Bone marrow (tissue), 2 donors: Measurements from ENCODE around the gene NDUFS2.
A peak's percentile ranks its signal among the peaks of the same experiment; 100 is the strongest.

Experiments used
- DNase-seq, 2 donors: peaks; one replicate each; lab custom pipeline; 2025; lab: John Stamatoyannopoulos, UW

Gene NDUFS2

GRCh38 chr1:161172776-161173376 lies 29.3 kb upstream of the NDUFS2 start:
- no peak for DNase-seq

- DNase-seq, result no peak
Observed at GRCh38 chr1:161173711-161174110, 28.5 kb upstream of the NDUFS2 start.

DNA sequence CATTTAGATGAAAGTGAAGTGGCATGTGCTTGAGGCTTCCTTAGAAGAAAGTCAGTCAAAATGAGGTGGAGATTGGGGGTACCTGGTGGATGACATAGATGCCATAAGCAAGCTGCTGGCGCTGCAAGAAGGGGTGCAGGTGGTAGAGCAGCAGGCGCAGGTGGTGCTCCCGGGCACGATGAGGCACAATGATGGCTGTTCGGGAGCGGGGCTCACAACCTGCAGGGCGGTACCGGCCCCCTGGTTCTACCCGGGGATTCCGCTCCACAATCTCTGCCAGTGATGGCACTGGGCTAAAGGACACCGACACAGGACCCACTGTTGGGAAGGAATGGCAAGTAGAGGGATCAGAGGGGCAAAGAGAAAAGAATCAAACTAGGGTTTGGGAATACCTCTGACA lies 27.3 kb upstream of the NDUFS2 start:
- DNase-seq, result no peak

GRCh38 chr1:161175771-161176453 lies 26.3 kb upstream of the NDUFS2 start:
- no peak for DNase-seq

DNA sequence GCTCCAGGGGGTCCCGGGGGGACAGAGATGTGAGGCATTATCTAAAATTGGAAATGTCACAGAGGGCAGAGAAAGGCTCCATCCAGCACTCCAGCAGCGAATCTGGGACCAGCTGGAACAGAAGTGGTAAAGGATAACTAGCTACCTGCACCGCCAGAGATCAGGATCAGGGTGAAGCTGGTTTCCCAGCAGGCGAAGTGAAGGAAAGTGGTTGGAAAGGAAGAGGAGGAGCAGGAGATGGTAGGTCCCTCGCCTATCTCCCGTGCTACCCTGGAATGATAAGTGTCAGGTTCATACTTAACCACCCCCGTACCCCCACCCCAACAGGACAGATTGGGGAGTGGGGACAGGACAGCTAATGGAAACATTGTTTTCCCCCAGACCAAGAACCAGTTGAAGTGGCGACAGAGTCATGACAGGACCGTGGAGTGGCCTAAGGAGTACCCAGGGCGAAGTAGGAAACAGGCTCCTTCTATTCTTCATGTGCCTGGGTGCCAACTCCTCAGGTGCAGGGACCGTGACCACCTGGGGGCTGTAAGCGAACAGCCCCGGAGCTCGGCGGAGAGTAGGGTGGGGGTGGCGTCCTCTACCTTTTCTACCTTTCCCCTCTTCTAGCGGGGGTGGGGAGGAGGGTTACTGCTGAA lies 25.6 kb upstream of the NDUFS2 start:
- no peak for DNase-seq

DNA sequence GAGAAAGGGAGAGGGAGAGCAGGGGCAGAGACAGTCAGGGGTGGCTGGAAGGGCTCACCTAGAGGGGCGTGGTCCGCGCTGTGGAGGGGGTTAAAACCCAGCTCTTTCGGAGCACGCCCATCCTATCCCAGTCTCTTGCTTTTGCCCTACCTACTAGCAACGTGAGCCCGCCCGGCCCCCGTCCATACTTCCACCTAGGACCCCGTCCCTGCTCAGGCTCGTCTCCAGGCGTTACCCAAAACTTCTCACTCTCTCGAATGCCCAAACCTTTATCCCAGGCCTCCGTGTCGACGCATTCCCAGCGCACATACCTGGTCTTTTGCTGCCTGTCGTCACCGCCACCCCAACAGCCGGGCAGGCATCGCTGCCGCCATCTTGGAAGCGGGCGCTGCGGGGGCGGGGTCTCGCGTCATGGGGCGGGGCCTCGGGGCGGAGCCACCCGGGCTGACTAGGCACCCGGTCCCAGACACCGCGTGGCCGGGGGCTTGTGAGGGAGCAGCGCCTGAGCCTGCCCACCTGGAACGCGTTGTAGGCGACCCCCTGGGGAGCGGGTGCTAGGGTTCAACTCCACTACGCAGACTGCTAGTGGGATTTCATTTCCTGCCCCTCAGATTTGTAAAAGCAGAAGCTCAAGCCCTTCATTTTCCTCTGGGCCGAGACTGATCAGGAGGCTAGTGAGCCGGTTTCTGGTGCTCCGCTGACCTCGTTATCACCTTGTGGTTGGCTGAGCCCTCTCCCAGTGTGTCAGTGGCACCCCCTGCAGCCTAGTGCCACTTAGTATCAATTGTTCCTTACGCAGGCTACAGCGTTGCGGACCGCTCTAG lies 24.8 kb upstream of the NDUFS2 start, which contains the start of gene B4GALT3:
Gene B4GALT3, minus strand, starts transcription at position 396 of the 824 bp plus-strand sequence. CDS start 1,447 bp downstream, outside the sequence.
- peak; percentile 68 to 88 for DNase-seq

- DNase-seq, result no peak
Observed at GRCh38 chr1:161177936-161178244, 24.3 kb upstream of the NDUFS2 start.

GRCh38 chr1:161179698-161180097 lies 22.5 kb upstream of the NDUFS2 start:
- no peak for DNase-seq

- DNase-seq, result peak in 1 of 2 donors; percentile 35
Observed at GRCh38 chr1:161180639-161181038, 21.5 kb upstream of the NDUFS2 start.

DNA sequence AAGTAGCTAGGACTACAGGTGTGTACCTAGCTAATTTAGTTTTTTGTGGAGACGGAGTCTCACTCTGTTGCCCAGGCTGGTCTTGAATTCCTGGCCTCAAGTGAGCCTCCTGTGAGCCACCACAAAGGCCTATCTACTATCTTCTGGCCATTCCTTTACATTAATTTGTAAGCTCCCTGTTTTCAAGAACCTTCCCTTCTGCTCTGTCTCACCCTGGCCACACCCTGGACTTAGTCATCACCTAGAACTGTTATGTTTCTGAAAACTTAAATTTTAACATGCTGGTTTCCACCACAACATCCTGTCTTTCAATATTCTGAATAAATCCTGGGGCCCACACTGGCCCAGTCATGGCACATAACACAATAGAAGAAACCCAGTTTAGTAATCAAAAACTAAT lies 20.0 kb upstream of the NDUFS2 start:
- peak in 1 of 2 donors; percentile 75 for DNase-seq

- DNase-seq, result peak; percentile 23 to 99
Observed at GRCh38 chr1:161185282-161185682, 16.9 kb upstream of the NDUFS2 start.

GRCh38 chr1:161185732-161186311 lies 16.3 kb upstream of the NDUFS2 start:
- DNase-seq, result peak; percentile 15 to 47

DNA sequence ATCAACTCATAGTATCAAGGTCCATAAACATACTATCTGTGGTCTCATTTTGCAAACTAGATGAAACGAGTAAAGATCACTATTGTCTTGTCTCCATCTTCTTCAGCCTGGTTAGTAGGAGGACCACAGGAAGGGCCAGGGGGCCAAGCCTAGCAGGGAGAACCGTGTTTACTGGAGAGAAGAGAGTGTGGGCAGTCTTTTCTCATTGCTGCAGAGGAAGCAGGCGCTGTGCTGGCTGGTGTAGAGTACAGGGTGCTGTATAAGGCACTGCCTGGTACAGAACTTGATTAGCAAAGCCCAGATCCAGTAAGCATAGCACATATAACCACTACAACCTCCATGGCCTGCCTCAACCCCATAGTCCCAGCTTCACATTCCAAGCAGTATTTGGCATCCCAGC lies 14.9 kb upstream of the NDUFS2 start:
- DNase-seq, result no peak

- DNase-seq, result no peak
Observed at GRCh38 chr1:161188381-161188780, 13.8 kb upstream of the NDUFS2 start.

DNA sequence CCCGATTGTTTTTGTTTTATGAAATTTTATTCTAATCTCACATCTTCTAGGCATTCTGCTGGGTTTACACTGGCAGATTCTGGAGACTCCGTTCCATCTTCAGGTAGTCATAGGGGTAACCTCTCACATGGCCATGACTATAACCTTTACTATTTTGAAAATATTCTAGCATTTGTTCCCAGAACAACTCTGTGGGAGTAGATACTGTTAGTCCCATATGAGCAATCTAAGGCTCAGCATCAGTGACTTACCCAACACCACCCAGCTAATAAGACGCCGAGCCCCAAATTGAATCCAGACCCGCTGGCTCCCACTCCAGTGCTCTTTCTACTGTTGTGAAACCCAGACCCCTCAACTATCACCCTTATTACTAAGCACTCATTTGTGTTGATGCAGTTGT lies 13.1 kb upstream of the NDUFS2 start:
- no peak for DNase-seq

DNA sequence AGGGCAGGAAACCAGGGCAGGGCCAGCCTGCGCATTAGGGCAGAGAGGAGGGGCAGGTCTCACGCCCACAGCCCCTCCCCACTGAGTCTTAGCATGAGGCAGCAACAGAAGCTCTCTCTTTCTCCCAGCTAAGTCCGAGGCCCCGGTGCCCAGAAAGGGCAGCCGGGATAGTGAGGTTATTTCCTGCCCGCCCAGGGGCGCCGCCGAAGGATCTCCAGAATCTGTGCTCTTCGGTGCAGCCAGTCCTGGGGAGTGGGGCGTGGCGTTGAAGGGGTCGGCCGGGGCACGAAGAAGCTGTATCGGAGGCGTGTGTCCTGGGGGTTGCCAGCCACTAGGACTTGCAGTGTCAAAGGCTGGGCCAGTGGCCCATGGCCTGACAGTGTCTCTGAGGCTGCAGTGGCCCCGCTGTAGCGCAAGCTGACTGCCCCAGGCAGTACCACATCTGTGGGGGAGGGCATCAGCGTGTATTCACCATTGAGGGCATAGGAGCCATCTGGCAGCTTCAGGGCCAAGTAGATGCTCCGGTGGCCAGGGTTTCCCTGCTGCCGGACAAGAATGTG lies 11.1 kb upstream of the NDUFS2 start:
- no peak for DNase-seq

- no peak for DNase-seq
Observed at GRCh38 chr1:161191971-161192370, 10.2 kb upstream of the NDUFS2 start.

GRCh38 chr1:161192476-161193465 lies 9.4 kb upstream of the NDUFS2 start:
- DNase-seq, result peak; percentile 22 to 77

- no peak for DNase-seq
Observed at GRCh38 chr1:161193561-161194235, 8.5 kb upstream of the NDUFS2 start.

DNA sequence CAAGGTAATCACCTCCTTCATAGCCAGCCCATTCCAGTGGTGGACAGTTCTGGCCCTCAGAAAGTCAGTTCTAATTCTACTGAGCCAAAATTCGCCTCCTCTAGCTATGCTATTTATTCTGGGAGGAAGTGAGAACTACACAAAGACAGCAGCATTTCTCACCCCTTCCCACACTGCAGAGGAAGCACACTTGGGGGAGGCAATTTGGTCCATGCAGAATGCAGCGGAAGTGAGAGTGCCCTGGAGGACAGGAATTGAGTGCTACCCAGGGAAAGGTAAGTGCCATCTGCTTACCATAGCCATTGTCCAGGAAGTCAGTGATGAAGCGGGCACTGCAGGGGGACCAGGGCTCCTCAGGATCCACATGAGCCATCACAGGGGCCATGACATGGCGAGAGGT lies 7.0 kb upstream of the NDUFS2 start:
- peak in 1 of 2 donors; percentile 10 for DNase-seq
